OCI-LY3 (cell line): ENCODE measurements around the gene PIK3CD.

ENCODE experiments used
- CTCF ChIP-seq: fragments of 200-600, 300-600 bp; sonication (generic); IDR thresholded peaks from 2 replicates; pipeline ENCODE4 v1.5.1; 2014; ENCODE audit warnings: antibody characterized with exemption, low read length, low read depth
- EZH2phosphoT487 ChIP-seq: fragments of 200-600 bp; shearing (Covaris generic); IDR thresholded peaks from 2 replicates; pipeline ENCODE4 v1.6.1; 2018; ENCODE audit warnings: antibody characterized with exemption, mixed run types, low read depth

GRCh38 chr1:9732123-9732971 is 80.8 kb downstream of the PIK3CD start:
- TF ChIP-seq CTCF = no peak
- no peak for TF ChIP-seq EZH2phosphoT487
